Stimulated activated CD4-positive, alpha-beta T cell treated with anti-CD3 and anti-CD28 coated beads, Interleukin-2, amount 100 ng/mL, for 24 hours (primary cell): Measurements from ENCODE around the gene ALOX12B.
A peak's percentile ranks its signal among the peaks of the same experiment; 100 is the strongest.

Experiments used
- DNase-seq, 2 donors: peaks; one replicate each; pipeline ENCODE4 v3.0.0-alpha.2; 2020

Gene ALOX12B

GRCh38 chr17:8087075-8087951 is at the start of gene ALOX12B:
Gene ALOX12B, minus strand, starts transcription at chr17:8087716. Its CDS starts 274 bp downstream, at chr17:8087442.
- no peak for DNase-seq

- no peak for DNase-seq
These were observed 46.4 kb upstream of the ALOX12B start for GRCh38 chr17:8133941-8134340.

- no peak for DNase-seq
These were observed 45.9 kb upstream of the ALOX12B start for GRCh38 chr17:8133399-8133798.

GRCh38 chr17:8131844-8132441 is 44.4 kb upstream of the ALOX12B start:
- DNase-seq = no peak

- DNase-seq = no peak
These were observed 40.7 kb upstream of the ALOX12B start for GRCh38 chr17:8128125-8128784.

- DNase-seq = peak; percentile 53 to 68
These were observed 39.1 kb upstream of the ALOX12B start for GRCh38 chr17:8126491-8127066.

GRCh38 chr17:8125947-8126490 is 38.5 kb upstream of the ALOX12B start:
- no peak for DNase-seq

GRCh38 chr17:8125154-8125946 is 37.8 kb upstream of the ALOX12B start:
- peak; percentile 93 to 95 for DNase-seq

DNA sequence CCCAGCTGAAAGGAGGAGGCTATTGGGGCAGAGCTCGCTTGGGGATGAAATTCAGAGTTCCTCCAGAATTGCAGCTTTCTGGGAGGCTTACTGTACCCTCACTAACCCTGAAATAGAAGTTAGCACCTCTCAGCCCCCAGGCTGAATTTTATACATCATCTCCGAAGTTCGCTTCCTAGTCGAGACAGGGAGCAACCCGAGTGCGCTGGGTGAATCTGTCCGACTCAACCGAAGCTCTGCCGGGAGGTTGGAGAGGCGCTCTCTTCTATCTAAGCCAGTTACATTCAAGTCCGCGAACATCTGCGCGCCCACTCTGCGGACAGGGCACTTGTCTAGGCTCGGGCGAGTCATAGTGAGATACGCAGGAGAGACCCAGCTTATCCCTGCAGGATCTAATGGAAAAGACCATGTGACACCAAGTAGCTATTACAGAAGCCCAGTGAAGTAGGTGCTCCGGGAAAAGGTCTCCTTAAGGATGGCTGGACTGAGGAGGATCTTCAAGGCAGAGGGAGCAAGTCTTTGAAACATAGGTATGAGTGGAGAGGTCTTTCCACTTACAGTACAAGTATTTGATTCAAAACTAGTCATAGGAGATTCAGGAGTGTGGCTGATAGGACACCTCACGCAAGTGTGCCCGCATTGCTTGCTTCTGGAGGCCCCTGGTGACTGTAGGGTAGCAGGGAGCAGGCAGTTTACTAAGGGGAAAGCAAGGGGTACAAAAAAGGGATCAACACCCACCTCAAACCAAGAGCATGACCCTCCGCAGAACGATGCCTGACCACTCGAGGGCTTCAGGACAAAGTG is 37.0 kb upstream of the ALOX12B start:
- DNase-seq = peak in 1 of 2 donors; percentile 41

DNA sequence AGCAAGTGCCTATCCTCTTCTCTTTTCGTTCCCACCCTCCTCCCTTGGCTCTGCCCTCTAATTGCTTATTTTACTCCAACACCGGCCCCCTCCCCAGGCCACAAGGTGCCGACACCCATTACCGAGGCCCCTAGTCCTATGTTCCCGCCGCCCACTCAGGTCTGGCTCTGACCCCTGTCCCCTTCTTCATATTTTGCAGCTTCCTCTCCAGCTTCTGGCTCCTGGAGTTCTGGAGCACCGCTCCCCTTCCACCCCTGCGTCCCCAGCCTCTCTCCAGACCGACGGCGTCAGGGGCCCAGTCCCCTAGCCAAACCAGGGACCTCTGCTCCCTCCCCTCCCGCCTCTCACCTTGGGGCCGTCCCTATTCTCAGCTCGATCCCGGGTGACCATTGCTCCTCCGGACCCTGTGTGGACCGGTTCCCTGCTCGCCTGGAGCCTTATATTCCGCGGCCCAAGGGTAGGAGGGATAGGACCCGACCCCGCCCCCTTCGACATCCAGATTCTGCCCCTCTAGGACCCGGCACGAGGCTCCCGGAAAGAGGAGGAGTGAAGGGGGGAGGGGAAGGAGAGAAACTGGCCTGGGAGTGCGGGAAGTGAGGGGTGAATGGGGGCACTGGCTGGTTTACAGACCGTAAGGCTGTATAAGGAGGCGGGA is 36.3 kb upstream of the ALOX12B start, which contains the start of gene HES7:
Gene HES7, minus strand, starts transcription at position 412 of the 655 bp plus-strand sequence. Its CDS starts 22 bp downstream, at position 390.
- DNase-seq = peak in 1 of 2 donors; percentile 20

DNA sequence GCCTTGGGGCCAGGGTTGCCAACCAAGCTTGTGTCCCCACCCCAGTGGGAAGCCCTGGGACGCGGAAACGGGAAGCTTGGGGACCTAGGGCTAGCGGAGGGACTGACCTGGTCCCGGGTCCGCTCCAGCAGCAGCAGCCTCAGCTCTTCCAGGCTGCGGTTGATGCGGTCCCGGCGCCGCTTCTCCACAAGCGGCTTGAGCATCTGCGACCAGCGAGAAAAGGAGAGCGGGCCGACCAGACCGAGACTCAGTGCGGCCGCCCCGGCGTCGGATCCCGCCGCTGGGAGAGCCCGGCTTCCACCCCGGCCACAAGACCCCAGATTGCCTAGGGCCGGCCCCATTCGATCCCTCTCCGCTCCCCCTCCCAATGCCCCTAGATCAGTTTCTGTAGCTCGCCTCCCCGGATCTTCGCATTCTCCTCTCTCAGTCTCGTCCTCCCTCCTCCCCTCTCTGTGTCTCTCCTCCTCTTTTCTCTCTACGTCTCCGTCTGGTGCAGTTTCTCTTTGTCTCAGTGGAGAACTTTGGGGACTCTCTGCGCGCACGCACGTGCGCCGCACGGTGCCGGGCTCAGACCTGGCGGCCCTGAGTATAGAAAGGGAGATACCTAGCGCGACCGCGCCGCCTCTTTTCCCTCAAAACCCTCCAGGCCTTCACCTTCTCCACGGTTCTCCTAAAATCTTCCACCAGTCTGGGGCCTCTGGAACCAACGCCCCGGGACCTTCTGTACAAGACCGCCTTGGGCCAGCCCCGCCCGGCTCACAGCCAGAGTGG is 35.6 kb upstream of the ALOX12B start:
- DNase-seq = peak; percentile 51 to 58

DNA sequence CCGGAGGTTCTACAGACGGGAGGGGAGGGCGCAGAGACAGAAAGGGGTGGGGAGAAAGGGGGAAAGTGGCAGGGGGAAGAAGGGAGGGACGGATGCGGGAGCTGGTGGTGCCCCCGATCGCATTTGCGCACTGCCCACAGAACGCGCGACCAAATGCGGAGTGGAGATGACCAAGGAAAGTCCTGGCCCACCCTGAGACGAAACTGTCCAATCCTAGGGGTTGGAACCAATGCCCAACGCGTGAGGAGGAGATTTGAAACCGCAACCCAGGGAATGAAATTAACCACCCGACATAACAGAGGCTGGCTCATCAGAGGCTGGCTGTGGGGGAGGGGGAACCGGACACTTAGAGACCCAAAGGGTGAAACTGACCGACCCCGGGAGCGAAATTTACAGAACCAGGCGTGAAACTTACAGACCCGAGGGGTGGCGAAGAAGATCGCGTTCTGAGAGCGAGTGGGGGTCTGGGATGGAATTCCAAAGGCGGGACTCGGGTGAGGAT is 35.0 kb upstream of the ALOX12B start:
- peak in 1 of 2 donors; percentile 39 for DNase-seq

DNA sequence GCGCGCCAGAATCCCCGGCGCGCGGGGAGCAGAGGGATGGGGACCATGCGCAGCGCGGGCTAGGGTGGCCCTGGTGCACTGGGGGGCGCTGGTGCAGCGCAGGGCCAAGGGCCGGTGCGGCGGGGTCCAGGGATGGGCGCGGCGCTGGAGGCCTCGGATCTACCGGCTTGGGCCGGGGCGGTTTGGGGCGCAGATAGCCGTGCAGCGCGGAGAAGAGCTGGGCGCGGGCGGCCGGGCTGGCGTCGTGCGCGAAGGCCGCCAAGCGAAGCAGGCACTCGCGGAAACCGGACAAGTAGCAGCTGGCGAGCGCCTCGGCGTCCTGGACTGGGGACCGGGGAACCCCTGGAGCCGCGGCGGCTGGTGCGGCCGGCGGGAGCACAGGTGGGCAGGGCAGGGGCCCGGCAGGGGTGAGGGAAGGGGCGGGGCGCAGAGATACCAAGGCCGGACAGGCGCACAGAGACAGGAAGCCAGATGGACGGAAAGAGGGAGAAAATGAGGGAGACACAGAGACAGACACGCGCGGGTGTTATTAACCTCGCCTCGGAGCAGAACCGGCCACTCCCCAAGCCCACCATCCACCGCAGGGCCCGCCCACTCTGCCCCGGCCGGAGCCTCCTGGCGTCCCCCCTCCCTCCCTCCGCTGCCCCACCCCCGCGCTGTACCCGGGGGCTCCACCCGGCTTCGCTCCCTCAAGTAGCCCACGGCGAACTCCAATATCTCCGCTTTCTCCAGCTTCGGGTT is 34.3 kb upstream of the ALOX12B start:
- peak; percentile 56 to 72 for DNase-seq

DNA sequence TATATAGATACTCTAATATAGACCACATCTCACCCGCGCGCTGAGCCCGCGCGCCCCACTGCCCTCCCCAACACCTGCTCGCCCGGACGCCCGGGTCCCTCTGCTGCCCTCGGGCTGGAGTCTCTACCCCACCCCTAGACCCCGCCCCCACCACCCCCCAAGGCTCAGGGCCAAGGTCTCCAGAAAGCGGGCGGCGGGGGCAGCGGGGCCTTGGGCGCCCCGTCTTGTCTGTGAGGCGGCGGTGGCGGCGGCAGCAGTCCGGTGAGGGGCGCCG is 33.8 kb upstream of the ALOX12B start:
- DNase-seq = no peak

GRCh38 chr17:8120520-8121406 is 33.2 kb upstream of the ALOX12B start:
- DNase-seq = peak; percentile 83 to 88

DNA sequence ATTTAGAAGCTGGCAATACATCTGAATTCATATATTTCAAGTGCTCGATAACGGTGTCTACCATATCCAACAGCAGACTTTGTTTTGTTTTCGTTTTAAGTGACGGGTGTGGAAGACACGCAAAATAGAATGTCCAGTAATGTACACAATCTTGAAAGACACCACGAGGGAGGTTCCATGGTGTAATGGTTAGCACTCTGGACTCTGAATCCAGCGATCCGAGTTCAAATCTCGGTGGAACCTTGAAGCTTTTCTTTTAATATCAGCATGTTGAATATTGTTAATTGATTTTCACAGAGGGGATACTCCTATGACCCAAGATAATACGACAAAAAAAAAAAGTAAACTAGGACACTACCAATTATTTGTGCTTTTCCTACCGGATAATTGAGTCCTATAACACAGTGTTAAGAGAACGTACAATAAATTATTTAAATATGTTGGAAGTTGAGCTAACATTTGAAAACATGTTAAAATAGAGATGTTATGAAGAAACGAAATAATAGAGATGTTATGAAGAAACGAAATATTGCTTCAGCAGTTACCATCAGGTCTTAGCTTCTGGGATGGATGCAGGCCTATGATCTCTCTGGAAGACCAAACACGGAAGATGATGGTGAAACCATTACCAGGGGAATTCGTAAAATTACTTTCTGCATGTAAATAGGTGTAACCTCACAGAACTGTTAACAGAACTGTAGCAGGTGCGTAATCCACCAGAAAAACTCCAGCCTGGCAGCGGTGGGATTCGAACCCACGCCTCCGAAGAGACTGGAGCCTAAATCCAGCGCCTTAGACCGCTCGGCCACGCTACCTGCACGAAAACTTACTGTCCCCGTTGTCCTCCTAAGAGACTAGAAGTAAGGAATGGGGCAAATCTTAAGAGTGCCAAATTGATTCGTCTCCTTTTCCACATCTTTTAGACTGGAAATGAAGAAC is 32.3 kb upstream of the ALOX12B start:
- DNase-seq = peak; percentile 92 to 95
